IMR-90 (cell line): ENCODE results near the gene KLF12. TPM values are rescaled to one million over a fixed set of nuclear protein-coding genes. Genes with fewer than 3 reads are reported as not detected.

ENCODE experiments used
- ATAC-seq: fragments of 200-7000 bp; cut with Tn5 transposase; 2 replicates; pipeline ENCODE4 v1.9.1; 2020; ENCODE audit warnings: low read depth, mild to moderate bottlenecking, moderate library complexity
- Bru-seq: library from RNA; stranded (reverse); fragments of 400-500 nt; gene quantifications from one replicate; lab custom pipeline; 2021; lab: Mats Ljungman, UMichigan
- BruChase-seq, 2 experiments: library from RNA; stranded (reverse); fragments of 400-500 nt; gene quantifications; one replicate each; lab custom pipeline; 2021; lab: Mats Ljungman, UMichigan
- BruUV-seq: library from RNA; stranded (reverse); fragments of 400-500 nt; replicated peaks from 2 replicates; lab custom pipeline; 2021; lab: Mats Ljungman, UMichigan
- CTCF ChIA-PET: fragments of 300-600 bp; formaldehyde crosslinking; extraction: SDS; loops from one replicate; lab custom pipeline; 2021; ENCODE audit warnings: antibody characterized with exemption; lab: Yijun Ruan, JAX
- POLR2A ChIA-PET: fragments of 300-600 bp; sonication (Branson Sonifier 250); formaldehyde crosslinking; loops from one replicate; lab custom pipeline; 2022; ENCODE audit warnings: antibody characterized with exemption; ENCODE audit not compliant: unreplicated experiment; lab: Charles Lee
- DNase-seq: peaks from one replicate; pipeline ENCODE4 v3.0.0; 2013
- H2AFZ ChIP-seq: replicated peaks from 2 replicates; pipeline ENCODE3; 2013; ENCODE audit warnings: low read length, mild to moderate bottlenecking; ENCODE audit not compliant: poor library complexity
- H2AK5ac ChIP-seq: 2 replicates; pipeline ENCODE4 v1.6.1; 2013; ENCODE audit warnings: low read depth, low read length, inconsistent platforms
- H2AK9ac ChIP-seq: replicated peaks from 2 replicates; pipeline ENCODE3; 2013; ENCODE audit warnings: mild to moderate bottlenecking, low read depth, low read length, moderate library complexity; ENCODE audit not compliant: poor library complexity
- H2BK120ac ChIP-seq: 2 replicates; pipeline ENCODE4 v1.6.1; 2013; ENCODE audit warnings: low read depth, low read length, inconsistent platforms
- H2BK15ac ChIP-seq: 3 replicates; pipeline ENCODE4 v1.6.1; 2013; ENCODE audit warnings: low read depth, low read length, inconsistent platforms
- H2BK20ac ChIP-seq: 2 replicates; pipeline ENCODE4 v1.6.1; 2013; ENCODE audit warnings: low read depth, mild to moderate bottlenecking, inconsistent platforms, low read length, moderate library complexity
- H2BK5ac ChIP-seq: 2 replicates; pipeline ENCODE4 v1.6.1; 2013; ENCODE audit warnings: mild to moderate bottlenecking, low read depth, low read length, inconsistent platforms; ENCODE audit not compliant: poor library complexity, severe bottlenecking
- H3K14ac ChIP-seq: replicated peaks from 2 replicates; pipeline ENCODE4 v1.6.1; 2013; ENCODE audit warnings: low read depth, low read length, inconsistent platforms
- H3K18ac ChIP-seq: 2 replicates; pipeline ENCODE4 v1.6.1; 2013; ENCODE audit warnings: low read depth, low read length, control low read depth
- H3K23ac ChIP-seq: 2 replicates; pipeline ENCODE4 v1.6.1; 2013; ENCODE audit warnings: low read depth, low read length, inconsistent platforms
- H3K27ac ChIP-seq: 2 replicates; pipeline ENCODE4 v1.5.1; 2013; ENCODE audit warnings: mild to moderate bottlenecking, control low read depth, low read length; ENCODE audit not compliant: insufficient read depth
- H3K27me3 ChIP-seq: 2 replicates; pipeline ENCODE4 v1.6.1; 2013; ENCODE audit warnings: low read length; ENCODE audit not compliant: control insufficient read depth, insufficient read depth
- H3K36me3 ChIP-seq: 2 replicates; pipeline ENCODE4 v1.6.1; 2013; ENCODE audit warnings: low read length, mixed read lengths; ENCODE audit not compliant: control insufficient read depth, insufficient read depth
- H3K4ac ChIP-seq: 2 replicates; pipeline ENCODE4 v1.6.1; 2013; ENCODE audit warnings: low read depth, low read length, inconsistent platforms
- H3K4me1 ChIP-seq: 2 replicates; pipeline ENCODE4 v1.6.1; 2013; ENCODE audit warnings: low read length, mixed read lengths; ENCODE audit not compliant: control insufficient read depth, insufficient read depth
- H3K4me2 ChIP-seq: 2 replicates; pipeline ENCODE4 v1.6.1; 2013; ENCODE audit warnings: low read depth, mild to moderate bottlenecking, control low read depth, low read length, moderate library complexity
- H3K4me3 ChIP-seq: 2 replicates; pipeline ENCODE4 v1.5.1; 2013; ENCODE audit warnings: low read depth, mild to moderate bottlenecking, control low read depth, low read length, moderate library complexity; ENCODE audit not compliant: insufficient read depth
- H3K56ac ChIP-seq: 2 replicates; pipeline ENCODE4 v1.6.1; 2013; ENCODE audit warnings: low read length, inconsistent platforms; ENCODE audit not compliant: insufficient read depth; ENCODE audit errors: extremely low read depth
- H3K79me1 ChIP-seq, 2 experiments: 2 replicates each; pipeline ENCODE4 v1.6.1; 2013; ENCODE audit warnings: low read length in 2 of 2, inconsistent platforms in 1 of 2, low read depth in 1 of 2
- H3K9ac ChIP-seq: 2 replicates; pipeline ENCODE4 v1.6.1; 2013; ENCODE audit warnings: low read depth, low read length, control low read depth
- H3K9me1 ChIP-seq: 2 replicates; pipeline ENCODE4 v1.6.1; 2013; ENCODE audit warnings: low read length, inconsistent platforms; ENCODE audit not compliant: insufficient read depth
- H3K9me3 ChIP-seq: 2 replicates; pipeline ENCODE4 v1.6.1; 2013; ENCODE audit warnings: low read length; ENCODE audit not compliant: control insufficient read depth, insufficient read depth
- H4K20me1 ChIP-seq: 2 replicates; pipeline ENCODE4 v1.6.1; 2013; ENCODE audit warnings: low read length, inconsistent platforms; ENCODE audit not compliant: insufficient read depth
- H4K5ac ChIP-seq: 2 replicates; pipeline ENCODE4 v1.6.1; 2013; ENCODE audit warnings: mild to moderate bottlenecking, low read depth, low read length, control low read depth
- H4K8ac ChIP-seq, 2 experiments: 2 replicates each; pipeline ENCODE4 v1.6.1; 2013; ENCODE audit warnings: low read depth in 2 of 2, low read length in 2 of 2, control low read depth in 1 of 2, inconsistent platforms in 1 of 2
- H4K91ac ChIP-seq: 2 replicates; pipeline ENCODE4 v1.6.1; 2013; ENCODE audit warnings: low read depth, low read length, inconsistent platforms; ENCODE audit not compliant: insufficient read depth
- MAZ ChIP-seq: IDR thresholded peaks from 2 replicates; pipeline ENCODE4 v1.6.1; 2012; ENCODE audit warnings: low read depth, mild to moderate bottlenecking, low read length, improper control_type of control experiment, moderate library complexity, borderline replicate concordance
- POLR2A ChIP-seq: IDR thresholded peaks from 2 replicates; pipeline ENCODE4 v1.6.1; 2012; ENCODE audit warnings: mild to moderate bottlenecking, low read depth, low read length
- WGBS, 2 experiments: methylation state at CpG; one replicate each; pipeline versions ENCODE4 v1.1.5 to v1.1.7; 2013; ENCODE audit warnings: missing lambda C conversion rate in 2 of 2; ENCODE audit not compliant: insufficient read length in 1 of 2; ENCODE audit errors: extremely low coverage in 2 of 2; 5-methylcytosine and 5-hydroxymethylcytosine counted together
- dilution Hi-C: fragments of 300-500 bp; cut with HindIII; formaldehyde crosslinking; loops from one replicate; pipeline ENCODE4 v1.14.3; 2018; ENCODE audit warnings: low sequenced_read_pairs; ENCODE audit not compliant: unreplicated experiment
- in situ Hi-C: fragments of 300-500 bp; cut with MboI; formaldehyde crosslinking; loops from 3 replicates; pipeline ENCODE4 v1.14.3; 2019; ENCODE audit warnings: low sequenced_read_pairs, inconsistent platforms, mixed read lengths
- intact Hi-C: fragments of 100-400 bp; cut with micrococcal nuclease; formaldehyde crosslinking; loops from 2 replicates; pipeline ENCODE4 v1.10.0; 2022
- long read RNA-seq: library from polyadenylated mRNA; unstranded; transcript quantifications from one replicate; pipeline ENCODE4 v2.0.0, GENCODE V29; 2021; ENCODE audit not compliant: unreplicated experiment
- polyA plus RNA-seq, 3 experiments: library from polyadenylated mRNA; depleted of rRNA; stranded (reverse); fragments of >200 nt; gene quantifications; 2 replicates each; pipeline ENCODE4 v1.2.3, GENCODE V29; 2012; ENCODE audit warnings: low replicate concordance in 1 of 3
- total RNA-seq: library from RNA; depleted of rRNA; stranded (reverse); fragments of >200 nt; gene quantifications from 2 replicates; pipeline ENCODE4 v1.2.3, GENCODE V29; 2012; rRNA removed

KLF12 gene
- total RNA-seq: 44.8 and 45.0 TPM in 2 replicates
- 8.8 and 10.5 TPM in 2 replicates for polyA plus RNA-seq (2012; rRNA removed)
- polyA plus RNA-seq (2012; cell fraction: cytosol; rRNA removed): 2.9 and 3.7 TPM in 2 replicates
- polyA plus RNA-seq (2012; cell fraction: nucleus; rRNA removed; ENCODE audit: low replicate concordance): 8.4 and 31.2 TPM in 2 replicates
- Bru-seq, nascent RNA: percentile 90 among the genes with signal in this experiment
- percentile 63 among the genes with signal in this experiment for BruChase-seq, experiment 1, labeled RNA remaining after a 6-hour chase
- BruChase-seq, experiment 2, labeled RNA remaining after a 2-hour chase: percentile 78 among the genes with signal in this experiment
- long read RNA-seq, partial matches to known transcripts: 0 of 6 reads
- long read RNA-seq, other reads (novel, unspliced or antisense): 6 of 6 reads

DNA sequence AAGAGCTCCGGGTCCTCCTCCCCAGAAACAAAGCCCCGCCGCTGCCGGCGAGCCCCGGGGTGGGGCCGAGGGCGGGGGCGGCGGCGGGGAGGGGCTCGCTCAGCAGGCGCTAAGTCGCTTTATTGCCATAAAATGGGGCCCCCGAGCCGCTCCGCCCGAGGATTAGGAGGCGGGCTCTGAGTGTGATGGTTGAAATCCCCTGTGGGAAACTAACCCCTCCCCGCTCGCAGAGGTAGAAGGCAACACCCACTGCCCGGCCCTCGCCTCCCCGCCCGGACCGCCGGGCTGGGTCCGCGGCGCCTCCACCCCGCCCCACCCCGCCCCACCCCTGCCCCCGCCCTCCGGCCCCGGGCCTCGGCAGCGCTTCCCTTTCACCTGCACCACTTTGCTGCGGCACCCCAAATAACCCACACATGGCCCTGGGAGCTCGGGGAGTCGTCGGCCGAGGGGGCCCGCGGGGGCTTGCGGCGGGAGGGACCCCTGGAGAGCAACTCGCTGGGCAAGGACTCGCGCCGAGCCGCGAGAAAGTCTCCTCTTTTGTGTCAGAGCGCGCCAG, at the start of gene KLF12:
Gene KLF12 (minus strand): TSS at position 184 of the 556 bp plus-strand sequence.
- Histone ChIP-seq H3K9me3 (no peaks in the 10 kb centered on the region), H2BK5ac (peak within 1 kb of the TSS; percentile 98), H3K56ac (peak within 1 kb of the TSS; percentile 92), H4K8ac (peak within 1 kb of the TSS; percentile 68 to 71; a peak in 3 of 4 replicates), H2AFZ (peak within 1 kb of the TSS; percentile 97), H2AK9ac (peak within 1 kb of the TSS; percentile 97), H3K9me1 (peaks cover 4% of the 10 kb centered on the region), H3K36me3 (no peaks in the 10 kb centered on the region), H2BK120ac (peak within 1 kb of the TSS; percentile 86), H3K18ac (peak within 1 kb of the TSS; percentile 84), H3K4me1 (peaks cover 9% of the 10 kb centered on the region), H2BK15ac (peak within 1 kb of the TSS; percentile 62; the same call in 2 of the 3 replicates), H2AK5ac (peak within 1 kb of the TSS; percentile 45), H4K5ac (0 out of 2 replicates have a peak within 1 kb of the TSS, but pooled peaks have one; percentile 46), H4K91ac (peak within 1 kb of the TSS; percentile 76), H3K14ac (peak within 1 kb of the TSS; percentile 84), H2BK20ac (peak within 1 kb of the TSS; percentile 1; the same call in 1 of the 2 replicates), H3K27me3 (no peaks in the 10 kb centered on the region), H3K23ac (peak within 1 kb of the TSS; percentile 98), H3K4me3 (peak within 1 kb of the TSS; percentile 82), H3K79me1 (peaks cover under 1 to 48% of the 10 kb centered on the region in 2 experiments; a peak in 3 of 4 replicates), H4K20me1 (peaks cover 4% of the 10 kb centered on the region; the same call in 1 of the 2 replicates), H3K4ac (peak within 1 kb of the TSS; percentile 91), H3K9ac (peak within 1 kb of the TSS; percentile 92), H3K4me2 (peak within 1 kb of the TSS; percentile 99), H3K27ac (peak within 1 kb of the TSS; percentile 98)
- dilution Hi-C loops: no loop called here
- in situ Hi-C loops: loop anchor here (25.0 kb wide), 1 partner anchor 1078 kb away; no protein-coding TSS in a partner anchor
- POLR2A ChIA-PET: no interaction called here
- peak; percentile 74 for ATAC-seq
- CTCF ChIA-PET: interaction anchor here (0.6 kb wide), 1 partner anchor 413 kb away, joined by 5 read pairs; no protein-coding TSS in a partner anchor
- 0% methylated on average over 1 of the region's 54 CpGs; no CpG with 5 or more reads in 1 of the 2 experiments for WGBS, 2 experiments
- peak; percentile 94 for DNase-seq
- BruUV-seq: no TSS peak
- TF ChIP-seq POLR2A: no peak
- TF ChIP-seq MAZ: peak; percentile 67; the same call in 1 of the 2 replicates
- intact Hi-C loops: loop anchor here (2.0 to 5.0 kb wide), 7 partner anchors 71 to 1123 kb away; no protein-coding TSS in a partner anchor
